ENCODE data around the gene CST3. TPM values are rescaled to one million over a fixed set of nuclear protein-coding genes. Genes with fewer than 3 reads are reported as not detected.

CST3 gene
- total RNA-seq, 1 experiment from 2014 or later: 777 TPM

- Histone ChIP-seq H3K27me3 (replicated peaks; ENCODE audit: control insufficient read depth, insufficient read depth, low read length) (no peaks in the 10 kb centered on the region), H3K9me3 (no peaks in the 10 kb centered on the region), H3K4me3 (ENCODE audit: low read depth, low read length) (no peak overlapping the region), H3K36me3 (ENCODE audit: control insufficient read depth, insufficient read depth, low read length) (no peaks in the 10 kb centered on the region), H3K4me1 (peaks cover 34% of the 10 kb centered on the region)
- Mint-ChIP-seq H3K27ac (ENCODE audit: unreplicated experiment) (no peak overlapping the region), H3K4me1 (ENCODE audit: low read depth, unreplicated experiment) (peaks cover 14% of the 10 kb centered on the region), H3K27me3 (ENCODE audit: insufficient read depth, unreplicated experiment) (no peaks in the 10 kb centered on the region), H3K36me3 (ENCODE audit: insufficient read depth, unreplicated experiment) (peaks cover 43% of the 10 kb centered on the region), H3K9me3 (ENCODE audit: unreplicated experiment) (no peaks in the 10 kb centered on the region), H3K4me3 (ENCODE audit: unreplicated experiment) (no peak overlapping the region)
- POLR2A ChIA-PET: no interaction called here
- TF ChIP-seq CTCF (IDR thresholded peaks at IDR 0.05; ENCODE audit: insufficient read depth in 1 of 2, low read depth in 1 of 2, low read length in 1 of 2, severe bottlenecking in 1 of 2, unreplicated experiment in 1 of 2): no peak
- no TSS peak for BruUV-seq (replicated peaks)
- CTCF ChIA-PET: no interaction called here
- intact Hi-C loops (cut with micrococcal nuclease; ENCODE audit: unreplicated experiment): no loop called here
- DNase-seq: no peak
Measured at GRCh38 chr20:23631226-23631822, 6.4 kb downstream of the CST3 start.

DNA sequence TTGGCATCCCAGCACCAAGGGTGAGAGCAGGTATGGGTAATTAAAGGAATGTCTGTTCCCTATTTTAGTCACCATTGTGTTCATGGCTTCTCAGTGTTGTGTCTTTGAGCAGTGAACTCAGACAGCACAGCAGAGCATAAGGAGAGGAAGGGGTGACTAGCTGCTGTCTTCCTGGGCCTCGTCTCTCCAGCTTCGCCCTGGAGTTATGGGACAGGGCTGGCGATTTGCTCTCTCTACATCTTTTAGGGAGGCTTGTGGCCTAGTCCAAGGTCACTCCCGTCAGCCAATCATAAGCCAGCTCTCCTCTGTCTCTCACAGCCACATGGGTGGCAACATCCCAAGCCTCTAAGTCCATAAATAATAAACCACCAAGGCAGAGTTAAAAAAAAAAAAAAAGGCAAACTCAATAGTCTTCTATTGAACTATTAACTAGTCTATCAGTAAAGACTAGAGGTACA lies 7.3 kb downstream of the CST3 start:
- no TSS peak for BruUV-seq (replicated peaks)
- TF ChIP-seq CTCF (IDR thresholded peaks at IDR 0.05; ENCODE audit: insufficient read depth in 1 of 2, low read depth in 1 of 2, low read length in 1 of 2, severe bottlenecking in 1 of 2, unreplicated experiment in 1 of 2): no peak
- intact Hi-C loops (cut with micrococcal nuclease; ENCODE audit: unreplicated experiment): no loop called here
- no peaks in the 10 kb centered on the region for H3K27me3 ChIP-seq (replicated peaks; ENCODE audit: control insufficient read depth, insufficient read depth, low read length)
- H3K36me3 Mint-ChIP-seq (ENCODE audit: insufficient read depth, unreplicated experiment): peaks cover 34% of the 10 kb centered on the region
- DNase-seq: no peak
- peaks cover 15% of the 10 kb centered on the region for H3K4me1 Mint-ChIP-seq (ENCODE audit: low read depth, unreplicated experiment)
- peaks cover 34% of the 10 kb centered on the region for H3K4me1 ChIP-seq
- H3K4me3 ChIP-seq (ENCODE audit: low read depth, low read length): no peak overlapping the region
- H3K9me3 ChIP-seq: no peaks in the 10 kb centered on the region
- ChIA-PET CTCF (no interaction called here), POLR2A (interaction anchor here (0.6 kb wide), 1 partner anchor 815 kb away, joined by 3 read pairs; no protein-coding TSS in a partner anchor)
- H3K4me3 Mint-ChIP-seq (ENCODE audit: unreplicated experiment): no peak overlapping the region
- no peak overlapping the region for H3K27ac Mint-ChIP-seq (ENCODE audit: unreplicated experiment)
- no peaks in the 10 kb centered on the region for H3K27me3 Mint-ChIP-seq (ENCODE audit: insufficient read depth, unreplicated experiment)
- H3K36me3 ChIP-seq (ENCODE audit: control insufficient read depth, insufficient read depth, low read length): no peaks in the 10 kb centered on the region
- H3K9me3 Mint-ChIP-seq (ENCODE audit: unreplicated experiment): no peaks in the 10 kb centered on the region

DNA sequence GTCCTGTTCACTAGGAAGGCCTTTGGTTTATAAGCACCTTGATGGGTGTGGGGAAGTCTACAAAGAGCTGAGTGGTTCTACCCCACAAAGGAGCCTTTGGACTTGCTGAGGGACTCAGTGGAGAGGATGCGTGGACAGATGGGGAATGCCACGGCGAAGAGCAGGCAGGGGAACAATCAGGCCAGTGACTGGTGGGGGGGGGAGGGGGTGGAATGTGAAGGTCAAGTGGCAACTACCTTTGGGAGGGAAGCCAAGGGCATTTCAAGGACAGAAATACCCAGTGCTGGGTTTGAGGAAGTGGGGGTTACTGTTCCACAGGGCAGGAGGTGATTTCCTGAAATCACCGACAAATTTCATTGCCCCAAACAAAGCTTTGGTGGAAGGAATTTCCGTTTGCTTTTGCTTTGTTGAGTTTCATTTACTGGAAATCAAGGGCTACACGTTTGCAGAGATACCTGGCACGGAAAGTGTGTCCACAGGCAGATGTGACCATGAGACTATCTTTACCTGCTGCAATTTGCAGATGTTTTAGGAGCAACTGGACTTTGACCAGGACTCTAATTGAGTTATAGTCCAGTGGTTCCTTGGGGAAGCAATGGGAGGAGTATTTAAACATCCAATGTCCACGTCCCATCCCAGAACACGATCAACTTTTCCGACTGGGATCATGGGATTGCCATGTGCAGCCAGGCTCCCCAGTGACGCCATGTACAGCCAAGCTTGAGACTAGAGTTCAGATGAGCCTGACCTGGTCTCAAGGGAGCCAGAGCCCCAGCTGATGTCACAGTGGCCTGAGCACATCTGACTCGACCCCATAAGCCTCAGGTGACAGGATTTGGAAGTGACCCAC lies 8.0 kb downstream of the CST3 start:
- Histone ChIP-seq H3K4me3 (ENCODE audit: low read depth, low read length) (no peak overlapping the region), H3K9me3 (no peaks in the 10 kb centered on the region), H3K36me3 (ENCODE audit: control insufficient read depth, insufficient read depth, low read length) (no peaks in the 10 kb centered on the region), H3K4me1 (peaks cover 29% of the 10 kb centered on the region), H3K27me3 (replicated peaks; ENCODE audit: control insufficient read depth, insufficient read depth, low read length) (no peaks in the 10 kb centered on the region)
- POLR2A ChIA-PET: interaction anchor here (0.6 to 0.9 kb wide), 3 partner anchors 8 to 814 kb away, joined by 3 read pairs; partner anchors contain the start of gene CST3
- DNase-seq: no peak
- Mint-ChIP-seq H3K9me3 (ENCODE audit: unreplicated experiment) (no peaks in the 10 kb centered on the region), H3K27ac (ENCODE audit: unreplicated experiment) (no peak overlapping the region), H3K36me3 (ENCODE audit: insufficient read depth, unreplicated experiment) (peaks cover 34% of the 10 kb centered on the region), H3K27me3 (ENCODE audit: insufficient read depth, unreplicated experiment) (no peaks in the 10 kb centered on the region), H3K4me1 (ENCODE audit: low read depth, unreplicated experiment) (peaks cover 15% of the 10 kb centered on the region), H3K4me3 (ENCODE audit: unreplicated experiment) (no peak overlapping the region)
- BruUV-seq (replicated peaks): no TSS peak
- CTCF ChIA-PET: no interaction called here
- intact Hi-C loops (cut with micrococcal nuclease; ENCODE audit: unreplicated experiment): no loop called here
- TF ChIP-seq CTCF (IDR thresholded peaks at IDR 0.05; ENCODE audit: insufficient read depth in 1 of 2, low read depth in 1 of 2, low read length in 1 of 2, severe bottlenecking in 1 of 2, unreplicated experiment in 1 of 2): no peak

All from Caco-2 (cell line).